ENCODE results near the gene TEKTIP1. TPM values are rescaled to one million over a fixed set of nuclear protein-coding genes. Genes with fewer than 3 reads are reported as not detected.

TEKTIP1 gene
- total and polyA plus RNA-seq, 9 of the 15 experiments (the other 6 are each of a cell fraction or from before 2014, with no cell fraction given), result 0.66 TPM; not detected in 8

GRCh38 chr19:3575260-3575741 is 36.3 kb downstream of the TEKTIP1 start (continued):
- TF ChIP-seq ZHX1 (conservative IDR thresholded peaks at IDR 0.05; ENCODE audit: low read length) (no peak), SAP30 (IDR thresholded peaks at IDR 0.05; ENCODE audit: borderline replicate concordance, insufficient read depth, low read depth, low read length, poor library complexity, severe bottlenecking) (no peak), THAP7 (CRISPR knock-in tag; IDR thresholded peaks at IDR 0.05) (no peak), XRCC3 (IDR thresholded peaks at IDR 0.05) (no peak), ZBTB49 (CRISPR knock-in tag; IDR thresholded peaks at IDR 0.05; ENCODE audit: borderline replicate concordance) (no peak), BRF2 (IDR thresholded peaks at IDR 0.05; ENCODE audit: borderline replicate concordance, insufficient read depth, insufficient read length) (no peak), FUS (optimal IDR thresholded peaks at IDR 0.05; ENCODE audit: low read depth, low read length) (no peak), NBN (IDR thresholded peaks at IDR 0.05; ENCODE audit: low read depth) (no peak), RBM14 (IDR thresholded peaks at IDR 0.05; ENCODE audit: borderline replicate concordance, insufficient read depth, low read depth, low read length) (no peak), MYBL2 (IDR thresholded peaks at IDR 0.05; ENCODE audit: low read depth) (no peak), MYBL2 (CRISPR knock-in tag; IDR thresholded peaks at IDR 0.05; ENCODE audit: borderline replicate concordance) (no peak), TRIM28 (IDR thresholded peaks at IDR 0.05) (no peak), ZNF395 (CRISPR knock-in tag; IDR thresholded peaks at IDR 0.05) (no peak), ZNF133 (CRISPR knock-in tag; IDR thresholded peaks at IDR 0.05) (no peak), HDAC2 (IDR thresholded peaks at IDR 0.05) (peak; percentile 56; the same call in 1 of the 2 replicates), HCFC1 (IDR thresholded peaks at IDR 0.05; ENCODE audit: low read depth, low read length) (no peak), EZH2 (IDR thresholded peaks at IDR 0.05; ENCODE audit: borderline replicate concordance, low read depth, low read length) (no peak), HDGF (IDR thresholded peaks at IDR 0.05) (no peak), BCOR (IDR thresholded peaks at IDR 0.05) (peak; percentile 93)

Measured in K562 (cell line).